GM21390 (cell line): ENCODE measurements around the gene SP1.
A peak's percentile ranks its signal among the peaks of the same experiment; 100 is the strongest.
"Not testable (repeated sequence)": the region's sequence is repeated elsewhere in the genome, so short reads cannot be mapped to it uniquely, and the experiment has no call there.

Experiments used
- ATAC-seq: cut with Tn5 transposase; IDR thresholded peaks from one replicate; pipeline ENCODE4 v1.9.1; 2021; ENCODE audit not compliant: unreplicated experiment

Gene SP1

DNA sequence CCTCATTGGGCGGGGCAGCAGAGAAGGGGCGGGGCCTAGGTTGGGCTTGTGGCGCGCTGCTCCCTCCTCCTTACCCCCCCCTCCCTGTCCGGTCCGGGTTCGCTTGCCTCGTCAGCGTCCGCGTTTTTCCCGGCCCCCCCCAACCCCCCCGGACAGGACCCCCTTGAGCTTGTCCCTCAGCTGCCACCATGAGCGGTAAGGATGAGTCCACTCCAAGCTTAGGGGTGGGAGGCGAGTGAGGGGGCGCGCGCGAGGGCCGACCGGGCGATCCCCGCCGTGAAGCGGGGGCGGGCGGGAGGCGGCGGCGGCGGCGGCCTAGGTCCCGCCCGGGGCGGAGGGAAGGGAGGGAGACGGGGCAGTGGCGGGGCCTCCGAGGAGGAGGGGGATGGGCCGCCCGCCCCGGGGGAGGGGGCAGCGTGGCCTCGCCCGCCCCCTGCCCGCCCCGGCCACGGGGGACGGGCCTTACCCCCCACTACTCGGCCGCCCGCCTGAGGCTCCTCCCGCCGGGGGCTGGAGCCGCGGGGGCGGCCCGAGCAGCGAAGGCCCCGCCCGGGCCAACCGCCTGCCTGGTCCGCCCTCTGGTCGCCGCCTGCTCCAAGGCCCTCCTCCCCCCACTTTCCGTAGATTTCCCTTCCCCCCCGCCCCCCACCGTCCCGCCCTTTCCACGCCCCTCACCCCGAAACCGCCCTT is at the start of gene SP1:
SP1 (plus strand) TSS at position 73 of the 690 bp plus-strand sequence; CDS start at position 189, 116 bp downstream.
- ATAC-seq = peak; percentile 43

DNA sequence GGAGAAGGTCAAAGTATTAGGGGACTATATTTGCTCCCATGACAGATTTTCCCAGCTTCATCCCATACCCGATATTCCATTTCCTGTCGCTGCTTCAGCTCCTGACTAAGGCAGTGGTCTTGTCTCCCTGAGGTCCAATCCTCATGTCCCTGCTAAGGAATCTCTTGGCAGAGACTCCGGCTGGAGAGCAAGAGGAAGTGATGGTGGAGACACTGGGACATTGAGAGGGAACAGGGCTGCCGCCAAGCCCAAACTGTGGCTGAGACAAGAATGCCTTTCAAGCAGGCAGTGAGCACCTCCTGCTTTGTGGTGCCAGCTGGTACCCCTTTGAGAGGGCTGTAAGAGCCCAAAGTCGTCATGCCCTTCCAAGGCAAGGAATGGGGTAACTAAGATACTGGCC is 49.3 kb upstream of the SP1 start:
- no peak for ATAC-seq

DNA sequence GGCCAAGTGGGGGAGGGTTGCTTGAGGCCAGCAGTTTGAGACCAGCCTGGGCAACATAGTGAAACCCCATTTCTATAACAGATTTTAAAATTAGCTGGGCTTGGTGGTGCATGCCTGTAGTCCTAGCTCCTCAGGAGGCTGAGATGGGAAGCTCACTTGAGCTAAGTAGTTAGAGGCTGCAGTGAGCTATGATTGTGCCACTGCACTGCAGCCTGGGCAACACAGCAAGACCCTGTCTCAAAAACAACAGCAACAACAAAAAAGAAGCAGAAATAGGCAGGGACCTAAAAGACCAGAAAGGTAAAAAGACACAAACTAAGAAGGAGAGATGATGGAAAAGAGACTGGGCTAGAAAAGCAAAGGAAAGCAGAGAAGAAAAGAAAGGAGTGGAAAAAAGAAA is 47.6 kb upstream of the SP1 start:
- not testable (repeated sequence) for ATAC-seq

DNA sequence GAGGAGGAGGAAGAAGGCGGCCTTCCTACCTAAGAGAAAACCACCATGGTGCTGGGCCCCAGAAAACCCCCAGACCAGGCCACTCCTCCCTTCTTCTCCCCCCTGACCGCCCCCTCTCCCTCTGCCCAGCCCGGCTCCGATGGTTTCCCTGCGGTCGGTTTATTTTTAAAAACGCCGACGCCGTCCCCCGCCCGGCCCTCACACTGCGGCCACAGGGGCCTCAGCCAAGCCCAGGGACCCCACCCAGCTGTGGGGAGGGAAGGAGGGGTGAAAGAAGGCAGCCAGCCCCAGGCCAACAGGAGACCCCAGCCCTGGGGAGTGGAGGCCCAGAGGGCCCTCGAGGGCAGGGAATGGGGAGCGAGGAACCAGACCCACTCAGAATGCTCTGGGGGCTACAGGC is 47.2 kb upstream of the SP1 start:
- no peak for ATAC-seq

DNA sequence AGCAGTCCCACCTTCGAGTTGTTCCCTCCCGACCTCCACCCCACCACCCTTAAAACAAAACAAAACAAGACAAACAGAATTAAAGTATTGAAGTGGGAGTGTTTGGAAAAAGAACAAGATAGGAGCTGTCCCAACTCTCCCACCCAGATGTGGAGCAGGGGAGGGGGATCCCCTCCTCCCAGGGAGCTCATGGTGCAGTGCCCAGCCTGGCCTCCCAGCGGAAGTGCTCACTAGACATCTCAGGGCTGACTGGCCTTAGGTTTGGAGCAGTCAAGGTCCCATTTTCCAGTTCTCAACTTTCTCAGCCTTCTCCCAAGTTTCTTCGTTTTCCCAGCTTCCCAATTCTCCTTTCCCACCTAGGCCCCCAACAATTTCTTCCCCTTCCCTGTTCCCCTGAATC is 46.7 kb upstream of the SP1 start:
- no peak for ATAC-seq

DNA sequence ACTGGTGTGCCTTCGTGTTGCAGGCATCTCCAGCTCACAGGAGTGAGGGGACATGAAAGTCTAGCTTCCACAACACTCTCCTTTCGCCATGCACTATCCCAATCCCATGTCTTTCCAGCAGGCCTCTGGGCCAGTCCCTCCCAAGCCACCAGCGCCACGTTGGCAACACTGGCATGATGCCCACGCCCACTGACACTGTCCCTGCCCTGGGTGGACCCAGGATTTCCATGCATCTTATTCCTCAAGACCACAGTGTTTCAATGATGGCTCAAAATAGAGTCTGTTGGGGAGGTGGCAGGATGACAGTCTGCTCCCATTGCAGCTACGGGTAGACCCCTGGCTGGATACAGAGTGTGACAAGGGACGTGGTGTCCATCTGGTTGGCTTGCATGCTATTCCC is 46.1 kb upstream of the SP1 start:
- no peak for ATAC-seq

DNA sequence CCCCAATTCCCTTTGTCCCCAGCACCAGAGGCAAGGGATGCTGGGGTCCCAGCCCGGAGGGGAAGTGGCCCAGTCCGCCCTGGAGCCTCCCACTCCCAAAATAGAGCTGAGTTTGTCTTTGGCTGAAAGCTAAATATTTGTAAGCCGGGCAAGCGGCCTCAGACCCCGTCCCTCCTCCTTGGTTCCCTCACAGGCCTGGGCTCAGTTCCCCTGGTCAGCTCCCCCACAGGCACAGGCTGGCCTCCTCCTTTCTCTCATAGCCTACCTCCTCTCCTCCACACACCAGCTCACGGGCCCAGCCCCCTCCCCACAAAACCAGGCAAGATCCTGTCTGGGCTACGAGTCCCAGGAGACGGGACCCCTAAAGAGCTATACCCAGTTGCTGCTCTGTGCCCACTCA is 45.2 kb upstream of the SP1 start:
- no peak for ATAC-seq

DNA sequence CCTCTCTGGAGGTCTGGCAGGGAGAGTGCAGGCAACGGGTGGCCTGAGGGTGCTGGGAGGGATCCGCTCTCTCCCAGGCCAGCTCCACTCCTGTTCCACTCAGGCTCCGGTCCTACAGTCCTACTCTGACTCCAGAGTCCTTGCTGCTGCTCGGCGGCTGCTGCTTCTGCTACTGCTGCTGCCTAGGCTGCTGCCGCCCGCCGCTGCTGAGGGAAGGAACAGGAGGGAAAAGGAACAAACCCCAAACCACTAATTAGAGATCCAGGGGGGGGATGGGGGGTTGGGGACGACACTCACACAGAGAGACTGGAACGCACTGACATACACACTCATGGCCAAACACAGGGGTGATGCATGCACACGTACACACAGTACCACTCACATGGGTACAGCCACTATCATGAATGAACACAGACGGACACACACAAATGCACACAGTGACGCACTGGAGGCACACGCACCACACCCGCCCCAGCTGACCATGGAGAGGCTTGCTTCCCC is 43.7 kb upstream of the SP1 start, which contains the start of gene SP7:
SP7 (minus strand) TSS at position 174 of the 501 bp plus-strand sequence. CDS start 708 bp downstream, outside the sequence.
- ATAC-seq = no peak

DNA sequence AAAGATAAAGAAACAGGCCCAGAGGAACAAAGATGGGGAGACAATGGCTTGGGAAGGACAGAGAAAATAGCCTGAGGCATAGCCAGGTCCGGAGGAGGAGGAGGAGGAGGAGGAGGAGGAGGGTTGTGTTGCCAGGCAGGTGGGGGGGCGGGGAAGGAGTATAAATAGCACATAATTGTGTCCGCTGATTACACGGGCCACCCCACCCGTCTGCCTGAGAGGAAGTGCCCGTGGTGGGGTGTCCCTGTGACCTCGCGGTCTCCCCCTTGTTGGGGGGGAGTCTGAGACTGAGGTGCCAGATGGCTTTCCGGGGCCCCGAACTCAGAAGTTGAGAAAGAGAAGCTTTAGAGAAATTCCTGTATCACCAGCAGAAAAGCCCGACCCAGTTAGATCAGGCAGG is 42.0 kb upstream of the SP1 start:
- no peak for ATAC-seq

DNA sequence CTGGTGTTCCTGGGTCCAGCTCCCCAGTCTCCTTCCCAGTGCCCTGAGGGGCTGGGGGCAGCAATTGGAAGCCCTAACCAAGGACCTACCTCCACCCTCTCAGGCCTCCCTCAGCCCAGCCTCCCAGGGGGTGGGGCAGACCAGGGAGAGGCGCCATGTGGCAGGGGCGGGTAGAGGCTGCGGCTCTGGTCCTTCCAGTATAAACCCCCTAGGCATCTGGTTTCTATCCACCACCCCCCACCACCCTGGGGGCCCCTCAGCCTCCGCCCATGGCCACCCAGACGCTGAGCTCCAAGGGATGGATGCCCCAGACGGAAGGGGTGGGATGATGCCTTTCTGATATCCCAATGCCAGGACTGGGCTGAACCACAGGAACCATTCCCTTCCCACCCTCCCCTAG is 41.1 kb upstream of the SP1 start:
- ATAC-seq = no peak

DNA sequence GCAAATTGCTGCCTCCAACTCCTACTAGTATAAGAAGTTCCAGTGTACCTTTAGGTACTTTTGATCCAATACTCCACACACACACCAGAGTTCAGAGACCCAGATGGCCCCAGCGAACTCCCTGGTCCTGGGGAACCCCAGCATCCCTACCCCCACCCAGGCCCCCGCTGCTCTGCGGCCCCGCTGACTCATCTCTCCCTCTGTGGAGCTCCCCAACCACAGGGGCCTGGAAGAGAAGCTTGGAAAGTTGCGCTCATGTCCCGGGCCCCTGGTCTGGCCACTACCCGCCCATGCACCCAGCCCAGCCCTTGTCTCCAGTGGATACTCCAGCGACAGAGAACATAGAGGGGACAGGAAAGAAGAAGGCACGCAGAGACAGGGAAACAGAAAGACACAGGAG is 39.6 kb upstream of the SP1 start:
- no peak for ATAC-seq

DNA sequence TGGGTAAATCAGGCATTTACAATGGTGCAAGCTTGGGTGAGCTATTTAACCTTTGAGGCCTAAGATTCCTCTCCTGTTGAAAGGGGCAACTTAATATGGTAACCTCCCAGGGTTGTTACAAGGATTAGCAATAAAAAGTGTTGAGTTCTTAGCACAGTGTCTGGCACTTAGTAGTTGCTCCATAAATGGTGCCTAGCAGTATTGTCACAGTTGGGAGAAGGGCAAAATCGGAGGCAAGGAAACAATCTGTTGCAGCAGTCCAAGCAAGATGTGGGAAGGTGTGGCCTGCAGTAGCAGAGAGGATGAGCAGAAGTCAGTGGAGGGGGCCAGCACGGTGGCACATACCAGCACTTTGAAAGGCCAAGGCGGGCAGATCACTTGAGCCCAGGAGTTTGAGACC is 36.5 kb upstream of the SP1 start:
- ATAC-seq = no peak

DNA sequence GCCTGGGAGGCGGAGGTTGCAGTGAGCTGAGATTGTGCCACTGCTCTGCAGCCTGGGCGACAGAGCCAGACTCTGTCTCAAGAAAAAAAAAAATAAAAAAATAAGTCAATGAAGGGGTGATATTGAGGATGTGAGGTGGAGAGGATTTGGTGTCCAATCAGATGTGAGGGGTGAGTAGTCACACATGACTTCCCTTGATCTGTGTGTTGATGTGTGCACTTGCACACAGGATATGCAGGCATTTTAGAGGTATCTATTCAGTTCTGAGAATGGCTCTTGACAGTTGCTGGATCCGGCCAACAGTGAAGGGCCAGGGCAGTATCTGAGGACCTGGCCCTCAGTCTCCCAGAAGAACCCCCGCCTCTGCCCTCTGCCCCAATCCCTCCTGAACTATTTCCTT is 36.0 kb upstream of the SP1 start:
- no peak for ATAC-seq

DNA sequence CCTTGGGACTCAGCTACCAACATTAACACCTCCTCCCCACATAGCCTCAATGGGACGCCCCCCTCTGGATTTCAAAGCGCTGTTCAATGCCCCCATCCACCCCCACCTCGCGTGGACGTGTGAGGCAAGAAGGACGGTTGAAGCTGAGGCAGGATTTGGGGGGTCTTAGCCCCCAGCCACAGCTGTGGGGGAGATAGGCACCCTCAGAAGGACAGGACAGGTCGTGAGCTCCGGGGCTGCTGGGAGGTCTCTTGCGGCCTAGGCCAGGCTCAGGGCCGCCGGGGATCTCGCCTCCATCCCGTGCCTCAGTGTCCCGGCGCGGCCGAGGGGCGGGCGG is 35.5 kb upstream of the SP1 start:
- no peak for ATAC-seq

DNA sequence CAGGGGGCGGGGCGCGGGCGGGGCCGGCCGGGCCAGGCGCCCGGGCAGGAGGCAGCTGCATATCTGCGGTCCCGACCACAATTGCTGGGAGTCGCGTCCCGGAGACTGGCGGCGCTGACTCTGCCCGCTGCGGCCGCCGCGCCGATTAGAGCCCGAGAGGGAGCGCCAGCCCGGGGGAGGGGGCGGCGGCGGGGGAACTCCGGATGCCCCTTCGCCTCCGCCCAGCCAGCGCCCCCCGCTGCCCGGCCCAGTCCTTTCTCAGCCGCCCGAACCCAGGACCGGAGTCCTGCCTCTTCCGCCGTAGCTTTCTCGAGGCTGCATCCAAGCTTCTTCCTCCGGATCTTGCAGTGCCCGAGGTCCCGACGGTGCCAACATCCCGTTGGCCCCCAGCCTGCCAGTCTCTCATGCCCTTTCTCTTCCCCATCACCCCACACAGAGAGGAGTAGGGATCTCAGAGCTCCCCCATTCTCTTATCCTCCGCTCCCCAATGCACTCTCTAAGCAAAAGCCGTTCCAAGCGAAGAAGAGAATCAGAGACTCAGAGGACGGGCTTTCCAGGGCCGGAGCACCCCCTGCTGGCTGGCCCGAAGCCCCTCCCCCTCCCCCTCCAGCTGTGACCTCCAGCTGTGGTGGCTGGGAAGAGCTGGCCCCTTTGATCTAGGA is 35.0 kb upstream of the SP1 start:
- no peak for ATAC-seq

DNA sequence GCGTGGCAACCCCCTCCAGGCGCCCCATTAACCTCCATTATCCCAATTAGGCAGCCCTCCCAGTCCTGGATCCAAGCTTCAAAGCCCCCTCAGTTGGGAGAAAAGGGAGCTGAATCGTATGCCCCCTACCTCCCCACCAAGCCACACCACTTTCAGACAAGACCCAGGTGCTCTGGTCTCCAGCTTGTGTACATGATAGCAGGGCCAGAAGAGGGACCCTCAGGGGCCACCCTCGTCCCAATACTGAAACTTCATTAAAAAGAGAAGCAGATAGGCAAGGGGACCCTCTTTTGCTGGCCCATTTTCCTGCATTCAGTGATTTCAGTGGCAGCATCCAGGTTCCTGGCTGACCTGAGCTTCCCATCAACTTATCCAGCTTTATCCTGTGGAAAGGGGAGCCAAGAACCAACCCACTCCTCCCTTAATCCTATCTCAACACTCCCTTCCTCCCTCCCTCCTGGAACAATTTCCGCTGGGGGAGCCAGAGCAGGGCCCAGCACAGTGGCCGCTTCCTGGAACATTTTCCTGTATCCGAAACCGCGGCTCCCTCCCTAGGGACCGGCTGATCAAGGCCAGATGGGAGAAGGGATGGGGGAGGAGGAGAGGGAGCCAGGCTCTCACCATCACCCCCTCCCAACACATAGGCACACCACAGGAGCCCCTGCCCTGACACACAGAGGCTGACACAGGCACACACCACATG is 34.3 kb upstream of the SP1 start:
- no peak for ATAC-seq

DNA sequence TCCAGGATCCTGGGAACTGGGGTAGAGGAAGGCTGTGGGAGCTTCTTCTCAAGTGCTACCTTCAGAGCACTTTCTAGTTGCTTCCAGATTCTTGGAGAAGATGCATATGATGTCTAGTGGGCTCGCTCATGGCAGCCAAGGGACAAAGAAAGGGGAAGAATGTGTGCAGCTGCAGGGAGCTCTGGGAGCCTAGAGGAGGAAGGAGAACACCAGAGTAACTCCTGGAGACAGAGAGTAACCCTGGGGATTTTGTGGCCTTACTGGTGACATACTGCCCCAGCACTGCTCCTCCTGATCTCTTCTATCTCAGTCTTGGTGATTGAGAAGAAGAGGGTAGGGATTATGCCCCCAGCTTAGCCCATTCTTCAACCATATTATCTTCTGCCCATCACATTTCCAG is 33.5 kb upstream of the SP1 start:
- ATAC-seq = no peak

DNA sequence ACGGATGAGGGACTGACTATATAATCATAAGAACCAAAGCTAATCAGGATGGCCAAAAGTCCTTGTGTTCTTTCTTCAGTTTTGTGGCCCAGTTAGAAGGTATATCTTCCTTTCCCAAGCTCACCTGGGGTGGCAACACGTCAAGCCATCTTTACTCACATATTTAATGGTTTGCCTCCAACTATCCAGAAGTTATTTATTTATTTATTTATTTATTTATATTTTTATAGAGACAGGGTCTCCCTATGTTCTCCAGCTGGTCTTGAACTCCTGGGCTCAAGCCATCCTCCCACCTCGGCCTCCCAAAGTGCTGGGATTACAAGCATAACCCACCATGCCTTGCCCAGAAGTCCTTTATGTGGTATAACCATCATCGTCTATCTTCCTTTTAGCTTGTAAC is 32.1 kb upstream of the SP1 start:
- ATAC-seq = no peak

DNA sequence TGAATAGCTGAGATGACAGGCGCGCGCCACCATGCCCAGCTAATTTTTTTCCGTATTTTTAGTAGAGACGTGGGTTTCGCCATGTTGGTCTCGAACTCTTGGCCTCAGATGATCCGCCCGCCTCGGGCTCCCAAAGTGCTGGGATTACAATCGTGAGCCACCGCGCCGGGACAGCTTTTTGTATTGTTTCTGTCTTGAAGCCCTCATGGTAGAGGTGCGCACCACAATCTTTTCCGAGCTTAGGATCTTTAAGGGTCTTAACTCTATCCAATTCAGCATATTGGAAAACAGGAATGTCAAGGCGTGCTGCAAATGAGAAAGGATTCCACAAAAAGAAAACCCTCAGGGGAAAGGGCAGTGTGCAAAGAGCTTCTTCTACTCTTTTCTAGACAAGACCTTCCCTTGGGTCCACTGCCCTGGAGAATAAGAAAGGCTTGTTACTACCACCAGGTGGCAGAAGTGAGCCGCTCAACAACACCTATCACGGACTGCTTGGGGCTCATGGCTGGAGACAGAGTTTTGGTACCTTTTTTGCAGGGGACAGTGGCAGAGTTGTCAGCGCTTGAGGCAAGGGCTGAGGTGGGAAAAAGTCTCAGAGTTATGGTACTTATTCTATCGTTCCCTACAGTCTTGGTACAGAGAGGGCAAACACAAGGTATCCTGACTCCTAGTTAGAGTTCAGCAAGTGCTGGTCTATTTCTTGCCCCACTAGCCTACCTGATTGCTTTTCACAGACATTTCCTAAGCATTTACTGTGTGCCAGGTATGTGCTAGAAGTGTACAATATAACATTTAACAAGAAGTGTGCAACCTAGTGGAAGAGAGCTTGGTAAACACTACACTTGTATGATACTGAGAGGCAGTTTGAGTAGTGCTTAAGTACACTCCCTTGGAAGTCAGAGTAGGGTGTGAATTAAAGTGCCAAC is 27.4 kb upstream of the SP1 start:
- peak; percentile 67 for ATAC-seq

DNA sequence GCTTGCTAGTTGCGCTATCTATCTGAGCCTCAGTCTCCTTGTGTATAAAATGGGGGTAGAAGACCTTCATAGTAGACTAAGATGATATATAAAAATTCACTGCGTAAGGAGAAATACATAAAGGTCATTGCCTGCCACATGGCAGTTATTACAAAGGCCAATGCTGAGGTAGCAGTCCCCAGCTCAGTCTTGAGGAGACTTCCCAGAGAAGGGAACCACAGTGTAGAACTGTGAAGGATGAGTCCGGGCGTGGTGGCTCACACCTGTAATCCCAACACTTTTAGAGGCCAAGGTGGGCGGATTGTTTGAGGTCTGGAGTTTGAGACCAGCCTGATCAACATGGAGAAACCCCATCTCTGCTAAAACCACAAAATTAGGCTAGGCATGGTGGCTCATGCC is 26.7 kb upstream of the SP1 start:
- ATAC-seq = no peak

DNA sequence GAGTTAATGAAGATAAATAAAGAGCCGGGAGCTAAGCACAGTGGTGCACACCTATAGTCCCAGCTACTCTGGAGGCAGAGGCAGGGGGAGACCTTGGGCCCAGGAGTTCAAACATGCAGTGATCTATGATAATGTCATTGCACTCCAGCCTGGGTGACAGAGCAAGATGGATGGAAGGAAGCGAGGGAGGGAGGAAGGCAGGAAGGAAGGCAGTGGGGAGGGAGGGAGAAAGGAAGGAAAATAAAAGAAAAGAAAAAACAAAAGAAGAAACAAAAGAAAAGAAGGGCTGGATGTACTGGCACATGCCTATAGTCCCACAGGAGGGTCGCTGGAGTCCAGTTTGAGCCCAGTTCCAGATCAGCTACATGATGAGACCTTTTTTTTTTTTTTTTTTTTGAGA is 24.9 kb upstream of the SP1 start:
- ATAC-seq = no peak
